HG03060 (cell line): ENCODE results near the gene SNRPA1.

Experiments used
- ATAC-seq: cut with Tn5 transposase; IDR thresholded peaks from one replicate; pipeline ENCODE4 v1.9.1; 2021; ENCODE audit warnings: low read depth, moderate number of reproducible peaks; ENCODE audit not compliant: unreplicated experiment

Gene SNRPA1

DNA sequence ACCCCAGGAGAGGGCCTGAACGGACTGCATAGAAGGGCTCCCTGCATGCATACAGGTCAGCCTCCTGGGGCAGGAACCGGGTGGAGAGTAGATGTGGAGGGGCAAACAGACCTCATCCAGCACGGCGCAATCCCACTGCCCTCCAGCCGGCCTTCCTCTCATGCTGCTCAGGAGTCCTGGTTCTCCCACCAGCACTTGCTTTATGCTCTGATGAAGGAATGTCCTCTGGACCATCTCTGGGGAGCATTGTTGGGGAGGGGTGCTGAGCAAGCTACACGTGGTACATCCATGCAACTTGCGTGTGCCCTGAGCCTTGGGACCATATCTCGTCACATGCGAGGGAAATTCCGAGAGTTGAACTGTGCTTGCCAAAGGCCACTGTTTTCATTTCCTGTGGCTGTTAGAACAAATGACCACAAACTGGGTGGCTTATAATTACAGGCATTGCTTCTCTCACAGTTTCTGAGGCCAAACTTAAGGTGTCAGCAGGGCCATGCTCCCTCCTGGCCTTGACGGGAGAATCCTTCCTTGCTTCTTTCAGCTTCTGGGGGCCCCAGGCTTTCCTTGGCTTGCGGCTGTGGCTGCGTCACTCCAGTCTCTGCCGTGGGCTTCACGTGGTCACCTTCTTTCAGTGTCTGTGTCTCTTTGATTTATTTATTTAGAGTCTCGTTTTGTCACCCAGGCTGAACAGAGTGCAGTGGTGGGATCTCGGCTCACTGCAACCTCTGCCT, 30.0 kb downstream of the SNRPA1 start:
- no peak for ATAC-seq

DNA sequence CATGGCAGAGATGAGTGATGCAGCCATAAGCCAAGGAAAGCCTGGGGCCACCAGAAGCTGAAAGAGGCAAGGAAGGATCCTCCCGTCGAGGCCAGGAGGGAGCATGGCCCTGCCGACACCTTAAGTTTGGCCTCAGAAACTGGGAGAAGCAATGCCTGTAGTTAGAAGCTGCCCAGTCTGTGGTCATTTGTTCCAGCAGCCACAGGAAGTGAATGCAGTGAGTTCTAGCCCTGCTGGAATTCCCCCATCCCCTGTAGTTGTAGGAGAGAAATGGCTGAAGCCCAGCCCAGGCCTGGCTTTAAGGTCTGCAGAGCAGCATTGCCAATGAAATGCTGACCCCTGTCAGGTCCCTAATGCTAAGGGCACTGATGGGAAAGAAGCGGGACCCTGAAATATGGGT, 31.0 kb downstream of the SNRPA1 start:
- no peak for ATAC-seq

DNA sequence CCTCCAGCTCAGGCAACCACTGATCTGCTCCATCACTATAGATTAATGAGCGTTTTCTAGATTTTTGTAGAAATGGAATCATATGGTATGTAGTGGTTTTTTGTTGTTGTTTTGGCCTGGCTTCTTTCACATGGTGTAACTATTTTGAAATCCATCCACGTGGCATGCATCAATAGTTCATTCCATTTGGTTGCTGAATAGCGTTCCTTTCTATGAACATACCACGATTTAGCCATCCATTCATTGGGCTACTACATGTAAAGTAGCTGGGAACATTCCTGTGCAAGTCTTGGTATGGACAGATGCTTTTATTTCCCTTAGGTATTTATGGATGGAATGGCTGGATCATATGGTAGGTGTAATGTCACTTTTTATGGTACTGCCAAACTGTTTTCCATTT, 32.5 kb downstream of the SNRPA1 start:
- no peak for ATAC-seq

DNA sequence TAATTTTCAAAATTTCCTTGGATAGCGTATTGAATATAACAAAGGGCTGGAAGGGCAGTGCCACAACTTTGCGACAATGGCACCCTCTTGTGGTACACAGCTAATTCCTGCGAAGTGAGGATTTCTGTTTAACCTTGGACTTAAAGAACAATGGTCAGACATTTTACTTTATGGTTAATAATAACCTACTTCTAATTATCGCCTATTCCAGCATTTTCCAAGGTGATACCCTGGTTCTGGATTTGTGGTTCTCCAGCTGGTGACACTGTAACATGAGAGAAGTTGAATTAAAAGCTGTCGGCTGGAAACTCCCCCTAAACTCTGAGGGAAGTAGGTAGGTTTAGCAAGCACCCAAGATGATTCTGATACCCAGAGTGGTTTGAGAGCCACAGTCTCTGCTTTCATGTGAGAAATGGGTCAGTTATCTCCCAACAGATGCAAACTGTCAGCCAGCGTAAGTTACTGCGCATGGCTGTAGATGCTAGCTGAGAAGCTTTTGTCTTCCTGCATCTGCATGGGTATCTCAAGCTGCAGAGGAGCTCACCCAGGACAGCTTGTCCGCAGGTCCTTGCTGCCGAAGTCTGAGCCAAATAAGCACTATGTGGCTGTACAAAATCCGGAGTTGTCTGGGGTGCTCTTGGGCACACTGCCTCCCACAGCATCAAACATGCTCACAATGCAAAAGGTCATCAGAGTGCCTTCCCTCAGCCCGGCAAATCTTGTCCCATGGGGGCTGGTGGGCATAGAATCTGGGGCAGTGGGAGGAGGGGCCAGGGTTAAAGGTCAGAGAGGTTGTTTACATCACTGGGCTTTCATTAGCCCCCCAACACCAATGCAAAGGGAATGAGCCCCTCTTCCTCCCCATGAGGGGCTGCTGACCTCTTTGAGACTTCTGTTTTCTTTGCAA, 36.6 kb downstream of the SNRPA1 start:
- ATAC-seq = no peak

DNA sequence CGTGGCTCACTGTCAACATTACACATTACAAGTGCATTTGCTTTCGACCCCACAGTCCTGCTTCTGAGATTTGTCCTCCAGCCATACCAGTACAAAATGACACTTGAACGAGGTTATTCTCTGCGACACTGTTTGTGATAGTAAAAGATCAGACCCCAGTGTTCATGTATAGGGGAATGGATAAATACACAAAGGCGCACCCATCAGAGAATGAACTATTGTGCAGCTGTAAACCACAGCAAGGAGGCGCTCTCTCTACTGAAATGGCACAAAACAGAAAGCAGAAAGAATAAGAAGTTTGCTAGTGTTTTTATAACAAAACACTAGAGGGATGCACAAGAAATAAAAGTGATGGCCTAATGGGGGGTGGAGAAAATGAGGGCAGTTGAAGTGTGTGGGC, 38.3 kb downstream of the SNRPA1 start:
- ATAC-seq = no peak

DNA sequence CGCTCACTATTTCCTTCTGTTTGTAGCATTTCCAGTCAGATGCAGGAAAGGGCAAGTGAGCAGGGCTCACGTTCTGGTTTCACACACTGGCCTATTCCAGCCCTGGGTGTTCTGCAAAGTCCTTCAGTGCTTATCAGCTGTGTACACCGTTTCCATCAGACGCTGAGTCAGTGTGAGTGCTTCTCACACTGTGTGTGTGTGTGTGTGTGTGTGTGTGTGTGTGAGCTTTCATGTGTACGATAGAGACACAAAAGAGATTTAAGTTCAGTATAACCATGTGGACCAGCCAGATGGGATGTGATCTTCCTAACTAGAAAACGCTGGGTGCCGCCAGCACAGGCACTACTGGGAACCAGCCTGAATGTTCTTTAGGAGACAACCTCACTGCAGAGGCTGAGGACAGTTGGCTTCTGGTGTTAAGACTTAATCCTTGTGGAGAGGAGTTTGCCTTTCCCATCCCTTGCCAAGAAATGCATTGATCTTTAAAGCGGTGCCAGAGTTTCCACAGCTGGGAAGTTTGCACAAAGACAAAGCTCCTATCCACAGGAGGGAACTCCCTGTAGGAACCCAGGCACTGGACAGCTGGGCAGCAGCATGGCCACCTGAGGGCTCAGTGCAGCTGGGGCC, 39.3 kb downstream of the SNRPA1 start:
- ATAC-seq = no peak

DNA sequence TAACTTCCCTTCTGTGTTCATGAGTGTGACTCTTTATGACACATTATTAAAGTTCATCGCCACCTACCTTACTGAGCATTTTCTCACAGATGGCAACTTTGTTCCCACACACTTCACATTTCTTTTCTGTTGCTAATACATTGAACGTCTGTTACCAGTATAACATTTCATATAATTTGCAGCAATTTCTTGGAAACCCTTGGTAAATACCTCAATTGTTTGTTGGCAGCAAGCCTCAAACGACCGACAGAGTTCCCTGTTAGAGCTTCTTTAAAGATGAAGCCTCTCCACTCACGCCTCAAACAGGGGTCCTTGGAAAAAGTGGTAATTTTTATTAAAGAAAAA, 40.0 kb downstream of the SNRPA1 start:
- no peak for ATAC-seq

DNA sequence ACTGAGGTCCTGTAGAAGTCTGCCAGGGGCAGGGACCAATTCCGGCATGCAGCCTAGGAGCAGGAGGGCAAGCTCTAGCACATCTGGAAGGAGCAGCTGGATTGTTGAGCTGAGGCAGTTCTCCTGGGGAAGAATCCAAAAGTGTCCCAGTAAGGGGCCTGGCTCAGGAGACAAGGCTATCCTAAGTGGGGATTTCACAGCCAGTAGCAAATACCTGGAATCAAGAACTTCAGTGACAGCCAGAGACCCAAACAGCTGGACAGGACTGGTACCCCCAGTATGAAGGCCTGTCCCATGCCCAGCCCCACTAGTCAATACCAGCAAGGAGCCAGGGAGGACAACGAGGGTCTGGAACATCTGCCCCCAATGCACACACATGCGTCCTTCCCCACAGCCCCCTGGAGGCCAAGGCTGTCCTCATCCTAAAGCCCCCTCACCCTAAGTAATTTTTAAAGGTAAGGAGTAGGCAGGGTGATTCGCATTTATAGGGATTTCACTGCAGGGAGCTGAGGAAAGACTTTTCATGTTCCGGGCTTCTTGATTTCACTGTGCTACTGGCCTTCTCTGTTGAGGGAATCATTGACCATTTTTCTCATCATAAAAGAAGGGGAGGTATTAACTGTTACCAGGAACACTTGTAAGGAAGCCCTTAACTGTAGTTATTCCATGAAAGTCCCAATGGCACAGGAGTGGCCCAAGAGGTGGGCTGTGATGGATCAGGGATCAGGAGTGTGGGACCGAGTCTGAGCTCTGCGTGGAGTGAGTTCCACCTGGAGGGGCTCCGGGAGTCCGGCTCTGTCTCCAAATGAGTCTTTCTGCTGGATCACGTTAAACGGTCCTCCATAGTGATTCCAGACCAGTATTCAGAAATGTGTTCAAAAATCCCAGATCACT, 40.6 kb downstream of the SNRPA1 start:
- no peak for ATAC-seq

DNA sequence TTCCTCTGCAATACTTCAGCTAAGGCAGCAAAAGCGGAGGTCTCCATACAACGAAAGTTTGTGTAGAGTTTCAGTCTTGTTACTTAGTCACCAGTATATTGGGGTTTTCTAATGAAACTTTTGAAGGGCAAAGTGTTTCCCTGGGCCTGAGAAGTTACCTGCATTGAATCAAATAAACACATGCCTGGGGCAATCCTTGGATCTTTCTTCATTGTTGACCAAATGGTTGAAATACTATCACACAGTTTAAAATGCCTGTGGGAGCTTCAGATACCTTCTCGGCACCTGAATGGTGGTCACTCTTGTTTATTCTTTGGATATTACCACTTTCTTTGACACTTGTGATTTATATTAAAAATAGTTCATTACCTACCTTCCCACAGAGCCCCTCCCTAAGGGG, 42.2 kb downstream of the SNRPA1 start:
- peak; percentile 1 for ATAC-seq

DNA sequence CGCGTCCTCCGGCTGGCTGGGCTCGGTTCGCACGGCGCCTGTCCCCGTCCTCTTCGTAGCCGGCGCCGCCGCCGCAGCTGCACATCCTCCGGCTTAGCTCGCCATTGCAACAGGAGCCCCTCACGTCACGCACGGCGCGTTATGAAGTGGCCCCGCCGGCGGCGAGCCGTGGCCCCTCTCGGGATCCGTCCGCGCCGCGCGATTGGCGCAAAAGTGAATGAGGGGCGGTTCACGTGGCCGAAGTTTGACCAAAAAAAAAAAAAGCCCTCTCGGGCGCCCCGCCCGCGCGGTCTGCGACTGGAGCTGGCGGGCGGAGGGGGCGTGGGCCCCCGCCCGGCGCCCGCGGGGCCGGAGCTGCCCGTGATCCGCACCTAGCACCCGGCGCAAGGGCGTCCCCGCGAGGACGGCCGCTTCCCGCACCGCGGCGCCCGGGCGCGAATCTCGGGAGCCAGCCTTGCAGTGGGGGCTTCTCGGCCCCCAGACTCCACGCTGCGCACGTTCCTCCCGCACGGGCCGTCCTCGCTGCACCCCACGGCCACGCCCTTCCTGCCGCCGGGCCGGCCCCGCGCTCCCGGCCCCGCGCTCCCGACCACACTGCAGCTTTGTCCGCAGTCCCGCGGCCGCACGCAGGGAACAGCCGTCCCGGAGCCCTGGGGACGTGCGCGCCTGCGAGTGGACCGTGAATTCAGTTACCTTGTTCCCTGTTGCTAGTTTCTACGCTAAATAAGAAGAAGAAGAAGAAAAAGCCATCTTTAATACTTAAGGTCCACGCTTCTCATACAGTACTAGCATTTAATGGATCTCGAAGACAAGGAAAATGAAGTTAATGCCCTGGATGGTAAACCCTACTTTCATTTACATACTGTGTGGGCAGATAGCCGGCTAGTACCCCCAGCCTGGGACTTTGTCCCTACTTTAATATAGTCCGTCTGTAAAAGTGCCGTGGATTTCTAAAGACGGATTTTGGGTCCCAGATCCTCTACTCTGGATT, 42.9 kb downstream of the SNRPA1 start, which contains the start of gene CHSY1:
CHSY1 (minus strand) TSS at position 219 of the 991 bp plus-strand sequence. CDS start 592 bp downstream, outside the sequence.
- ATAC-seq = peak; percentile 70

DNA sequence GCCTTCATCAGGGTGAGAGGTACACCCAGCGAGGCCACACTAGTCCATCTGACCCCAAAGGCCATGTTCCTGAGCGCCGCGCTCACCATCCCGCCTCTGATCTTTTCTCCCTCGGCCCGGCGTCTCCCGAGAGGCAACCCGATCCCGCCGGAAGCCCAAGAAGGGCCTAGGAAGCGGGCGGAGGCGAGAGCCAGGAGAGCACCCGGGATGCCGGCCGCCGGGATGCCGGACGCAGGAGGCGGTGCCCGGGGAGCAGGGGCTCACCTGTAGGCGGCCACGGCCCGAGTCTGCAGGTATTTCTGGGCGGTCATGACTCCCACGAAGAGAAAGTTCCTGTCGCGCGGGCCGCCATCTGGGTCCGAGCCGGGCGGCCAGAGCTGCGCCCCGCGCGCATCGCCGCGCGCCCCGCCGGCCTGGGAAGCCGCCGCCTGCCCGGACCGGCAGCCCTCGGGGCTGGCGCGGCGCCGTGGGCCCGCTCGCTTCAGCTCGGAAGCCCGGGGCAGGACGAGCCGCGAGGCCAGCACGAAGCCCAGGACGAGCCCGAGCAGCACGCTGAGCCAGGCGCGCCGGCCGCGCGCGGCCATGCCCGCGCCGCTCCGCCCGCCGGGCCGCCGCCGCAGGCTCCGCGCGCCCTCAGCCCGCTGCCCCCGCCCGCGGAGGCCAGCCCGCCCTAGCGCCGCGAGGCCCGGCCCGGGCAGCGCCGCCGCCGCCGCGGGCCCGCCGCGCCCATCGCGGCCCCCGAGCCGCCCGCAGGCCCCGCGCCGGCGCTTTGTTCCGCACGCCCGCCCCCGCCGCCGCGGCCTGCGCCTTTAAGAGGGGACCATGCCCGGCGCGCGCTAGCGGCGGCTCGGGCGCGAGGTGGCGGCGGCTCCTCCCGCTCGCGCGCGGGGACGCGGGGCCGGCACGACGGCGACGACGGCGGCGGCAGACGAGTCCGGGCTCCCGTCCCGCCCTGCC, 43.9 kb downstream of the SNRPA1 start:
- no peak for ATAC-seq

DNA sequence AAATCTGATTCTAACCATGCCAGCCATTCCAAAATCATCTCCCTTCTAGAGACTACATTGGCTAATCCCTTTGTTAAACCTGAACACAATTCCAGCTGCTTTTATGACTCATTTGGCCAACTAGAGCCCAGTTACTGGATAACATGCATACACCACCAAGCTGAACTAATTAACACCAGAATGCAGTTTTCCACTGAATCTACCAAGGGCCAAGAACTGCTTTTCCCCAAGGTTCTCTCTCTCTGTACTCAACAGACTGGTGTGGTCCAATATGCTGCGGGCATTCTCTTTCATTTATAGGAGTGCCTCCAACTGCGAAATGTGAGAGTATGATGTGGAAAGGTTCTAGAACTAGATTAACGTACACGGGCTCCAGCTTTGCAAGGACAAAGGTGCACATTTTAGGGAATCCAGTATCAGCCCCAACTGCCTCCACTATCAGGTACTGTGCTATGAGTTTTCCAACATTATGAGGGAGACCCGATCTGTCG, 44.7 kb downstream of the SNRPA1 start:
- no peak for ATAC-seq

DNA sequence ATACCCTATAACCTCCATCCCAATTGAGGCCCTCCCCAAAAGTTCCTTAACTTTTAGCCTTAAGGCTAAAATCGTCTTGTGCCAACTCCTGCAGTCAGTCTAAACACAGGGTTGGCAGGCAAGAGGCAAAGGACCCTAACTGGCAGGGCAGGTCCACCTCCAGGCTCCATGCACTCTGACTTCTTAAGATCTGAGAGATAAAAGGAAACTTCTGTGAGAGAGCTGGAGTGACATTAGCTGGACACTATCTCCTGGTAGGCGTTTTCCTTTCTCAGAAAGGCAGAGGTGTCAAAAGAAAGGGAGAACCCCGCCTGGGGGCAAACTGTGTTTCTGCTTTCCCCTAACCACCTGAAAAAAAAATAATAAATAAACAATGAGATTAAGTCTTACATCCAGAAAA, 46.8 kb downstream of the SNRPA1 start:
- ATAC-seq = no peak

DNA sequence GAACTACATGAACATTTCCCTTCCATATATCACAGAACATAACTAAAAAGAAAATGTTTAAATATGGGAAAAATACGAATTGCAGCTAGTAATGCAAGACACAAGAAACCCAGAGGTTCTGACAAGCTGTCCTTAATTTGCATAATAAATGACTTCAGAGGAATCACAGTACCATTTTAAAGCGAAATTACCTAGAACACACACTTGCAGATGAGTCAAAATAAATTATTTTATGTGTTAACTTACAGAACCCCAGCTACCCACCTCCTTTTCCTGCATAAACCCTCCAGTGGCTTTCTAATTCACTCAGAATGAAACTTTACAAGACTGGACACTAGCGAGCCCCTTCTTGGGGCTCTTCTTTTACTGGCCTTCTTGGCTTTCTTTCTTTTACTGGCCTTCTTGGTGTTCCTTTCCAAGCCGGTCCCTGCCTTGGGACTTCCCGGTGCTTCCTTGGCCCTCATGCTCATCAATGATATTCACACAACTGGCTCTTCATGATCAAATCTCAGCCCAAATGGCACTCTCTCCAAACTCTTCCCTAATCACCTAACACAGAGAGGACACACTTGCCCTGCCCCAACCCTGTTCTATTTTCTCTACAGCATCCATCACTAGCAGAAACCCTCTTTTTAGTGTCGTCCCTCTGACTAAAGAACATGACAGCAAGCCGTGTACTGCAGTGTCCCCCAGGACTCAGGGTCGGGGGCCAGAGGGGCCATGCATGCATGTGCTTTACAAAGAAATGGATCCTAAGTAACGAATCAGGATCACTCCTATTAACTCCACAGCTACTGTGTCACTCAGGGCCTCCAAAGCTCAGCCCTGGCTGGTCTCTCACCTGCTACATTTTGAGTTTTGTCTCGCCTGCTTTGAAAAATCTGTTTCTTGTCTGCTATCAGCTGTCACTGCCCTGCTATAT, 48.0 kb downstream of the SNRPA1 start:
- no peak for ATAC-seq

DNA sequence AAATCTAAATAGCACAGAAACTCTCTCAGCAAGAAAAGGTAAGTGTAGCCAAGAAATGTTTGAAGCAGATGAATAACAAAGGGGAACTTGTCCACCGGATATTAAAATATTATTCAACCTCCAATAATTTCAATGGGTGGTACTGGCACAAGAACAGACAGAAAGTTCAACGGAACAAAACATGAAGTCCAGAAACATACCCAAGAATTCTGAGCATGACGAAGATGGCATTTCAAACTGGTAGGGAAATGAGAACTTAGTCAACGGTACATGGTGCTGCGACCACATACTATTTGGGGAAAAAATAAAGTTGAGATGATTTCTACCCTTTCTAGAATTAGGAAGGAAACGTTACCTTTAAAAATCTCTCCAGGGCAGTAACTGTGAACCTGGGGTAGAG, 48.7 kb downstream of the SNRPA1 start:
- ATAC-seq = no peak

DNA sequence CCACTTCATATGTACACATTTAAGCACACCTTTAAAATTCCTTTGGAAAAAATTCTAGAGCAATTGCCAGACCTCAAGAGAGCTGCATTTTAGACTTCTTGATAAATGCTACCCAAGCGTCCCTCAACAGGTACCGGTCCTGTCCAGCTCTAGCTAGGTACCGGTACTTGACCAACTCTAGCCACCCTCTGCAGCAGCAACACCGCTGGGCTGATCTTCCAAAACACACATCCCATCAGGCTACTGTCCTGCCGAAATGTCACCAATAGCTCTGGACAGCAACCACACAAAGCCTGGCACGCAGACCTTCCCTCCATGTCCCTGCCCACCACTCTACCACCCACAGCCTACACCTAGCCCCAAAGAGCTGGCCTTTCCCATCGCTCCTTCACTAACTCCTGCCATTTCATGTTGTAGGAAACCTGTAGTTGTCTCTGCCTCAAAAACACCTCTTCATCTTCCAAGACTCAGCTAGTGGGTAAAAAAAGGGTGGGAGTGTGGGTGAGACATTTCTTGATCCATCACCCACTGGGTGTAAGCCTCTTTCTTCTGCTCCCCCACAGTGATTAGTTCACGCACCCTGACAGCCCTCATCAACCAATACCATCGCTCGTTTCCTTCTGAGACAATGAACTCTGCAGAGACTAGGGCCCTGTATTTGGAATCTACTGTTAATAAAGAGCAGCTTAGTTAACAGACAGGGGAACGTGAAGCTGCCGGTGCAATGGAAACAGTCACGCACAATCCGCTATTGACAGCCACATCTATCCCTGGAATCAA, 50.0 kb downstream of the SNRPA1 start:
- no peak for ATAC-seq
